ENCODE data around the gene CYSTM1. TPM values are rescaled to one million over a fixed set of nuclear protein-coding genes. Genes with fewer than 3 reads are reported as not detected.
A peak's percentile ranks its signal among the peaks of the same experiment; 100 is the strongest.

Gene CYSTM1
- total and polyA plus RNA-seq, 7 donors: 23.8 to 597 (median 51.7) TPM

DNA sequence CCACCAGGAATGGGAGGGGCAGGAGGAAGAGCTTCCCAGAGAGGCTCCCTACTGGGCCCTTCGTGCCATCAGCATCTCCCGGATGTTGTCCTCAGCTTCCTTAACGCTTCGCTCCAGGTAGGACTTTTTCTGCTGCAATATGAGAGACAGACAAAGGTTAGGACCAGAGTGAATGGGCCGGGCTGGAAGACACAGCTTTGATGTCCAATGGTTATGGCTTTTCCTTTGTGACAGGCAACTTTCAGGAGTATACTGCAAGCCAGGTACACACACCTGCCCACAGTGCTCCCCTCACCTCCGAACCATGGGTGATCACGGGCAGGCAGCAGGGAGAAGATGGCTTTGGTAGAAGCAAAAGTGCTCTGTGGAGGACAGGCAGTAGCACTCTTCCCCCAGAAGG lies 70.9 kb downstream of the CYSTM1 start:
- TF ChIP-seq POLR2A (IDR thresholded peaks at IDR 0.05) (no peak), POLR2AphosphoS5 (IDR thresholded peaks at IDR 0.05) (no peak), EP300 (IDR thresholded peaks at IDR 0.05) (no peak)
- TF ChIP-seq, protein P1, sequence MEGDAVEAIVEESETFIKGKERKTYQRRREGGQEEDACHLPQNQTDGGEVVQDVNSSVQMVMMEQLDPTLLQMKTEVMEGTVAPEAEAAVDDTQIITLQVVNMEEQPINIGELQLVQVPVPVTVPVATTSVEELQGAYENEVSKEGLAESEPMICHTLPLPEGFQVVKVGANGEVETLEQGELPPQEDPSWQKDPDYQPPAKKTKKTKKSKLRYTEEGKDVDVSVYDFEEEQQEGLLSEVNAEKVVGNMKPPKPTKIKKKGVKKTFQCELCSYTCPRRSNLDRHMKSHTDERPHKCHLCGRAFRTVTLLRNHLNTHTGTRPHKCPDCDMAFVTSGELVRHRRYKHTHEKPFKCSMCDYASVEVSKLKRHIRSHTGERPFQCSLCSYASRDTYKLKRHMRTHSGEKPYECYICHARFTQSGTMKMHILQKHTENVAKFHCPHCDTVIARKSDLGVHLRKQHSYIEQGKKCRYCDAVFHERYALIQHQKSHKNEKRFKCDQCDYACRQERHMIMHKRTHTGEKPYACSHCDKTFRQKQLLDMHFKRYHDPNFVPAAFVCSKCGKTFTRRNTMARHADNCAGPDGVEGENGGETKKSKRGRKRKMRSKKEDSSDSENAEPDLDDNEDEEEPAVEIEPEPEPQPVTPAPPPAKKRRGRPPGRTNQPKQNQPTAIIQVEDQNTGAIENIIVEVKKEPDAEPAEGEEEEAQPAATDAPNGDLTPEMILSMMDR (IDR thresholded peaks at IDR 0.05): no peak
- Histone ChIP-seq H3K9me3 (no peaks in the 10 kb centered on the region), H3K27ac (peak overlapping the region; percentile 68 to 91 (median 80)), H3K4me3 (no peak overlapping the region), H3K4me1 (peaks cover 0 to 75% (median 66%) of the 10 kb centered on the region in 4 donors), H3K36me3 (peaks cover 0 to 11% (median 4%) of the 10 kb centered on the region in 4 donors), H3K27me3 (no peaks in the 10 kb centered on the region)
- no peak for DNase-seq
- intact Hi-C loops (cut with DNase I): loop anchor here (10.0 kb wide), 2 partner anchors 309 to 459 kb away; partner anchors contain the start of genes SRA1 and ZMAT2
- WGBS, 2 donors: 87 to 91% methylated on average over 7 of the region's 7 CpGs

DNA sequence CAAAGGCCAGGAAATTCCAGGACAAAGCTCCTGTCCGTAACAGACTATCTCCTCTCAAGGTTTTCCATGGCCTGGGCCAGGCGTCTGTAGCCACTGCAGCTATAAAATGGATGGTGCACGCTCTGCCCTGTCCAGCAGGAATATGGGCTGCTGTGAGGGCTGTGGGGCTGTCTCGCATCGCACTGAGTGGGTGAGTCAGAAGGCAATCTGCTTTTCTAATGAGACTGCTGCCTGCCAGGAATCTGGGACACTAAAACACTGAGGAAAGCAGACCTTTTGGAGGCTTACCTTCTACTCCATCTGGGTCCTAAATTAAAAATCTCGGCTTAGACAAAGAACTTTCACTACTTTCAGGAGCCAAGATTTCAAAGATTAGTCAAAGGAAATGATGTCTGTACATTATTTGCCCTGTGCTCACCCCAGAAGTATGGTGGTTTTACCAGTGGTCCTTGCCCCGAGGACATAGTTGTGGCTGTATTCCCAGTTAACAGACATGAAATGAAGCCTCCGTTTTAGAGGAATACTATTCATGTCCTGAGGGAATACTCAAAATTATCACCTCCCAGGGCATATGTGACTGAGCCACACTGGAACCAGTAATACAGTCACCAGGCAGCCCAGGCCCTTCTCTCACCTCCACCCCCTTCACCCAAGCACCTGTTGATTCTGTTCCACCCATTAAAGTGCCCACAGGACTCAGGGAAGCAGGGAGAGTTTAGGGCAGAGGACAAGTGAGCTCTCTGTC lies 71.6 kb downstream of the CYSTM1 start:
- Histone ChIP-seq H3K27me3 (no peaks in the 10 kb centered on the region), H3K36me3 (peaks cover 0 to 11% (median 4%) of the 10 kb centered on the region in 4 donors), H3K9me3 (no peaks in the 10 kb centered on the region), H3K27ac (peak overlapping the region; percentile 68 to 91 (median 80)), H3K4me1 (peaks cover 0 to 68% (median 60%) of the 10 kb centered on the region in 4 donors), H3K4me3 (no peak overlapping the region)
- TF ChIP-seq POLR2AphosphoS5 (IDR thresholded peaks at IDR 0.05): peak in 1 of 4 donors; percentile 70
- no peak for TF ChIP-seq POLR2A (IDR thresholded peaks at IDR 0.05)
- 74 to 79% methylated on average over 8 of the region's 8 CpGs for WGBS, 2 donors
- intact Hi-C loops (cut with DNase I): loop anchor here (10.0 kb wide), 2 partner anchors 308 to 458 kb away; partner anchors contain the start of genes SRA1 and ZMAT2
- DNase-seq: peak; percentile 89

DNA sequence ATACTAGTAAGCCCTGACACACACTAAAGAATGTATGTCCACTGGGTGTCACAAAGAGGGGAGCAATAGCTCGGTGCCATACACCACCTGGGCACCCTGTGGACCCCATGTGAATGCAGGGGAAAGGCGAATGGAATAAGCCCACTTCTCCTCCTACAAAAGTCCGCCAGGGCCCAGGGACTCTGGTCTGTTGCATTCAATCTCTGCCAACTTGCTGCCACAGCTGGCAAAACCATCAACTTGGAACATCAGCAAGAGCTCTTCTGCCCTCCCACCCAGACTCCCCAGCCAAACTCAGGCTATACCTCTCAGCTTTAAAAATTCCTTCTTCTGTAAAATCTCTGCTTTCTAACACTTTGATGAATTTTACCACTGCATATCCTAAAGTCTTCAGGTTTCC lies 73.4 kb downstream of the CYSTM1 start:
- 86 to 97% methylated on average over 3 of the region's 3 CpGs for WGBS, 2 donors
- H3K27ac ChIP-seq: peak overlapping the region in 2 of 4 donors; percentile 2 to 91
- TF ChIP-seq POLR2A (IDR thresholded peaks at IDR 0.05) (no peak), EP300 (IDR thresholded peaks at IDR 0.05) (no peak)
- H3K27me3 ChIP-seq: no peaks in the 10 kb centered on the region
- no peaks in the 10 kb centered on the region for H3K9me3 ChIP-seq
- H3K4me1 ChIP-seq: peaks cover 0 to 50% (median 42%) of the 10 kb centered on the region in 4 donors
- H3K36me3 ChIP-seq: peaks cover 0 to 11% (median 4%) of the 10 kb centered on the region in 4 donors
- no peak overlapping the region for H3K4me3 ChIP-seq
- intact Hi-C loops (cut with DNase I): loop anchor here (10.0 kb wide), 2 partner anchors 306 to 456 kb away; partner anchors contain the start of genes SRA1 and ZMAT2
- DNase-seq: no peak

DNA sequence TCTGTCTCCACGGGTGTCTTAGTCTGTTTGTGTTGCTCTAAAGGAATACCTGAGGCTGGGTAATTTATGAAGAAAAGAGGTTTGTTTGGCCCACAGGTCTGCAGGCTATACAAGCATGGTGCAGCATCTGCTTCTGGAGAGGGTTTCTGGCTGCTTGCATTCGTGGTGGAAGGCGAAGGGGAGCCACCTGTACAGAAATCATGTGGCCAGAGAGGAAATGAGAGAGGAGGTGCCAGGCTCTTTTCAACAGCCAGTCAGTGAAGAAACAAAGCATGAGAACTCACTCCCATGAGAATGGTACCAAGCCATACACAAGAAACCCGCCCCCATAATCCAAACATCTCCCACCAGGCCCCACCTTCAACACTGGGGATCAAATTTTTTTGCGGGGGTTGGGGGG lies 74.5 kb downstream of the CYSTM1 start:
- peaks cover 0 to 52% (median 38%) of the 10 kb centered on the region in 4 donors for H3K4me1 ChIP-seq
- H3K36me3 ChIP-seq: peaks cover 0 to 11% (median 4%) of the 10 kb centered on the region in 4 donors

DNA sequence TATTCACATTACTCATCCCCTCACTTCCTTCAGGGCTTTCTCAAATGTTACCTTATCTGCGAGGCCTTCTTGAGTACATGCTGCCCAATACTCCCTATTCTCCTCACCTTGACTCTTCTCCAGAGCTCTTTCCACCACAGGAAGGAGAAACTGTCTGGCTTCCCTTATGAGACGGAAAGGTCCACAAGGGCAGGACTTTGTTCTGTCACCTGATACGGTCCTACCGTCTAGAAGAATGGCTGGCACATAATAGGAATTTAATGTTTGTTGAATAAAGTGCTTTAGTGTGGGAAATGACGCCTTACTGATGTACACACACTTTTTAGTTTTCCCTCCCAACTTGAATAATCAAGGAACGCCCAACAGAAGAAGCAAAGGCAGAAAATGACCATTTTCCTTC lies 75.4 kb downstream of the CYSTM1 start:
- H3K27ac ChIP-seq: no peak overlapping the region
- no peak overlapping the region for H3K4me3 ChIP-seq
- no peak for TF ChIP-seq EP300 (IDR thresholded peaks at IDR 0.05)
- TF ChIP-seq POLR2A (IDR thresholded peaks at IDR 0.05): no peak
- TF ChIP-seq, protein P1 (IDR thresholded peaks at IDR 0.05): no peak
- TF ChIP-seq POLR2AphosphoS5 (IDR thresholded peaks at IDR 0.05): no peak
- peaks cover 0 to 44% (median 30%) of the 10 kb centered on the region in 4 donors for H3K4me1 ChIP-seq
- 49 to 83% methylated on average over 6 of the region's 6 CpGs for WGBS, 2 donors
- no peaks in the 10 kb centered on the region for H3K9me3 ChIP-seq
- intact Hi-C loops (cut with DNase I): no loop called here
- DNase-seq: no peak
- H3K27me3 ChIP-seq: no peaks in the 10 kb centered on the region
- H3K36me3 ChIP-seq: peaks cover 0 to 11% (median 2%) of the 10 kb centered on the region in 4 donors

More for the DNA sequence above, 74.5 kb downstream of the CYSTM1 start:
- Histone ChIP-seq H3K27me3 (no peaks in the 10 kb centered on the region), H3K4me3 (no peak overlapping the region), H3K9me3 (no peaks in the 10 kb centered on the region), H3K27ac (no peak overlapping the region)
- TF ChIP-seq POLR2AphosphoS5 (IDR thresholded peaks at IDR 0.05) (no peak), EP300 (IDR thresholded peaks at IDR 0.05) (no peak), POLR2A (IDR thresholded peaks at IDR 0.05) (no peak)
- TF ChIP-seq, protein P1 (IDR thresholded peaks at IDR 0.05): no peak
- 74 to 79% methylated on average over 5 of the region's 5 CpGs for WGBS, 2 donors
- DNase-seq: no peak
- intact Hi-C loops (cut with DNase I): loop anchor here (10.0 kb wide), 2 partner anchors 305 to 455 kb away; partner anchors contain the start of genes SRA1 and ZMAT2

All from sigmoid colon (tissue), 7 donors.